CD4-positive, alpha-beta T cell treated with Interleukin-6 for 4 hours (primary cell): ENCODE results near the gene CEP68.
A peak's percentile ranks its signal among the peaks of the same experiment; 100 is the strongest.

Source experiments
- DNase-seq: peaks from one replicate; pipeline ENCODE4 v3.0.0-alpha.2; 2020; ENCODE audit warnings: mixed read lengths

Gene CEP68

DNA sequence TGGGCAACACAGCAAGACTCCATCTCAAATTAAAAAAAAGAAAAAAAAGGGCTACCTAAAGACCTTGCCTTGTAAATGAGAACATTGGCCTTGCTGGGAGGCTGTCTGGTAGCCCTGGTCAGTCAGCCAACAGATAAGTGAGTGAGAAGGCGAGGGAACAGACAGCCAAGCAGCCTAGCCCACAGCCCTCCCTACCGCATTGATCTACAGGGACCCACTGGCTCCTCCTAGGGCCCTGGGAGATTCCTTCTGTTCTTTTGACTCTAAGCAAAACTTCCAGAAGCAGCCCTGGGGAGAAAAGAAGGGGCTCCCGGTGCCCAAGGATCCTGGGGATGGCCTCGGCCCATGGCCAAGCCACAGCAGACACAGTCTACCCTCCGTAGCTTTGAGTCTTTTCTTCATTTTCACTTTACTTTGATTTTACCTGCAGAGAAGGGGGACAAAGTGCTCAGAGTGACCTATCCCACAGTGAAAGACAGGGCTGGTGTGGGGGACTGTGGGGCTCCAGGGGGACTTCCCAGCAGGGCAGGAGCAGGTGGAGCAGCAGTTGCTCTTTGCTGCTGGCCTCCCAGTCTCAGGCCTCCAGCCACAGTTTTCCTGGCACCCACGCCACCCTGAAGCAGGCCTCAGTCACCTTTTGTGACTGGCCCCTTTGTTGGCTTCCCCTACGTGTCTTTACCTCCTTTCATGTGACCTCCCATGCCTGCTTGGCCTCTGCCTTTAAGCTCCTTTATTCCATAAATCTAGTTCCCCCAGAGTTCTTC, 5.1 kb downstream of the CEP68 start:
- DNase-seq, result no peak

DNA sequence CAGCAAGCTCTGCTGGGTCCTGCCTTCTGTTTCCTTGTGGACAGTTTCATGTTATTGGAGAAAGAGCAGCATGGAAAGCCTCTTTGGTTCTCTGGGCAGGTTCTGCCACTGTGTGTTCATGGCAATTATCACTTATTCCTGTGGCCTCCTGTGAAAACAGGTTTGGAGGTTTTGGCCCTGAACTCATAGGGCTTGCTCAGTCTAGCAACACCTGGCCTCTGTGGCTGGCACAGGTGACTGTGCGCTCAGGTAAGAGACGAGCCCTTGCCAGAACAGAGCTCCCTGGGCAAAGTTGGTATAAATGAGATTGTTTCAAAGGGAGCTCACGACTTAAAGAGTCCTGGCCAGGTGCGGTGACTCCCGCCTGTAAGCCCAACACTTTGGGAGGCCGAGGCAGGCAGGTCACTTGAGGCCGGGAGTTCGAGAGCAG, 5.7 kb downstream of the CEP68 start:
- no peak for DNase-seq

DNA sequence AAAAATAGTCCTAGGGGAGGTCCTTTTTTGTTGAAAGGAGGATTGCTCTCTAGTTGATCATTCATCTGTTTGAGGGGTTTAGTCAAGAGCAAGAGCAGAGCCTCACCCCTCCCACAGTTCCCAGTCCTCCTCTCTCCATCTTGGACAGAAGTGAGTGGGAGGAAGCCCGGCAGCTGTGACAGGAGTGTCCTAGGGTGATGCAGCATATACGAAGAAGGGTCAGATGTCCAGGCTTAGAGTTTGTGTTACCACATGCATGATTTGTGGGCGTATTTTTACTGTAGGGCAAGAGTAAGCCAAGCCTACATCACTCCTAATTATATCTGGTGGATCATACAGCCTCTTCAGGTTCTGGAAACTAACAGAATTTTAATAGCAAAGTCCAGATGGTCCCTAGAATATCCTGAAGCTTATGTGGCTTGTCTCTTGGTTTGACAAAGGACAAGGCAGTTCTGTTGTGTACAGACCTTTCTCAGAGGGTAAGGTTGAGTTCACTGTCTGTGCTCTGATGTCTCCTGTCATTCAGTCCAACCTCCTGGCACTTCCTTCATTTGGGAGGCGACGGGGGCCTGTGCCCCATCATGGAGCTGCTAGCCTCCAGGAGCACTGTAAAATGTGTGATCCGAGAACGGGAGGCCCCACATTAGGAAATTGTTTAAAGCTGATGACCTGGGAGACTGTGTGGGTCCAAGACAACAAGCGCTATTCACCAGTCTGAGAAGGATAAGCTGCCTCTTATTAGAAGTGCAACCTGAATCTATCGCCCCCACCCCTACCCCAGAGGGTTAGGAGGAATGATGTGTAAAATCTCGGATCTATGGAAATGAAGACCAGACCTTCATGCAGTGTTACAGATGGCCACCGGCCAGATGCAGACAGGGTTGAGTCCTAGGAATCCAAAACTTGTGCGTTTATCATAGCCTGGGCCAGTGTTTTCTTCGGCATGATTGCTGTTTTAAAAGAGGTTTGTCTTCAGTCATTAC, 6.9 kb downstream of the CEP68 start:
- DNase-seq, result no peak

GRCh38 chr2:65064728-65065552, 8.7 kb downstream of the CEP68 start:
- peak; percentile 52 for DNase-seq

DNA sequence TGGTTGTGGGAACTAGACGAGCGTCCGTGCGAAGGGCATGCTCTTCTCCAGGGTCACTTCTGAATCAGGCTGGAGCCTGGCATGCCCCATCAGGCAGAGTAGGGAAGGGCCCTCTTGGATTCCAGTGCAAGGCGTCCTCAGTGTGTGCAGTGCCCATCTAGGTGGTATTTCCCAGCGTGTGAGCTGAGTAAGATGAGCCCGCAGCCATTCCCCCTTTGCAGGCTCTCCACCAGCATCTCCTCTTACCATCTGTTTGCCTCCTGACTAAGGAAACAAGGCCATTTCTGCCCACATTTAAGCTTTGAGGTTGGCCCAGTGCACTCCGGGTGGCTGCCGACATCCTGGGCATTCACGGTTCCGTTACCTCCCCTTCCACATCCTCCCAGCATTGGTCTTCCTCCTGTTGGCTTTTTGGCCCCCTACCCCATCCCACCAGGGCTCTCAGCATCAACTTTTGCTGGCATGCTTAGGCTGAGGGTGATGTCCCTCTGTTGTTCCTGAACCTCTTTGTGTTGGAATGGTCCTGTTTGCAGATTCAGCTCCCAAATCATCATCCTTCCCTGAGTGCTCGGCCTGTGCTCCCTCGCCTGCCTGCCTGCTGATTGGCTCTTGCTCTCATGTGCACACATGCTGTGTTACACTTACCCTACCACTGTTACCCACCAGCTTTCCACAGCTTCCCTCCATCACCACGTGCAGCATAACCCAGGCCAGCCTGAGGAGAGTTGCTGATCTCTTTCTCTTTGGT, 11.8 kb downstream of the CEP68 start:
- peak; percentile 32 for DNase-seq

- no peak for DNase-seq
These were observed 13.2 kb downstream of the CEP68 start for GRCh38 chr2:65069439-65069824.

GRCh38 chr2:65070172-65070830, 14.1 kb downstream of the CEP68 start:
- DNase-seq, result no peak

DNA sequence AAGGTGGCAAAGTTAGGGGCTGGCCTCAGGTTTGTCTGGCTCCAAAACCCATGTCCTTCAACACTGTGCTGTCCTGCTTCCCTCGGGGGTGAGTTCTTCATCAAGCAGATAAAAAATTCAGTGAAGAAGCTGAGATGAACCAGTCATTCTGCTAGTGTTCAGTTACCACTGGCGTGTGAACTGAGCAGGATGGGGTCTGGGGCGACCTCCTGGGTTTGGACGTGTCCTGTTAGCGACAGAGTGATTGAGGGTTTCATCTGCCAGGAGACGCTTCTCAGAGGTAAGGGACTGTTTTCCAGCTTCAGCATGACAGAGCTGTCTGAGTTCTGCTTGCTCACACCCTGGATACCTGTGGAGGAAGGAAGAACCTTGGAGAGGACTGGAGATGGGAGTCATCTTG, 14.6 kb downstream of the CEP68 start:
- DNase-seq, result no peak

GRCh38 chr2:65071499-65072180, 15.4 kb downstream of the CEP68 start:
- no peak for DNase-seq

GRCh38 chr2:65072181-65072970, 16.2 kb downstream of the CEP68 start:
- no peak for DNase-seq

DNA sequence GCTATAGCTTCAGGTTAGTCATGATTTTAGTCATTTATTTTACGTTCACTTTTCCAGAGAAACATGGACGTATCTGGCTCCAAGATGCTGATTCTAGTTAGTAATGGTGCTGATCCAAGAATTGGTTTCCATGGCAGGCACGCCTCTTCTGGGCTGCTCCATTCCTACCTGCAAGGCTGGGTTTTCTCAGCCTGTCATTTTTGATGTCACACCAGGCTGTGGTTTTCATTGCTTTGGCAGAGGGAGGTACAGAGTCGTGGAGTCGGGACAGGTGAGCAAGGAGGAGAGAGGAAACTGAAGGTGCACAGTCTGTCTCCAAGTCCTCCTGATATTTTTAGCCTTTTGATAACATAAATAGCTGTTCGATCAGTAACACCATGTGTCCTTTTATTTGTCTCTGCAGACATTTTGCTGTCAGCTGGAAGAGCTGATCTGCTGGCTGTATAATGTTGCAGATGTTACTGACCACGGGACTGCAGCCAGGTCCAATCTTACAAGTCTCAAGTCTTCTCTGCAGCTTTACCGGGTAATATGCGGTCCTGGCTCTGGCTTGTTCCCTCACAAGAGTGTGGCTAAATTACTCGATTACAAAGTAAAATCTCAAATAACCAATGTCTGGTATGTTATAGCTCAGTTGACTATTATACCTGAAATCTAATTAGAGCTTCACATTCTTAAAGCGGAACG, 17.8 kb downstream of the CEP68 start:
- no peak for DNase-seq

- no peak for DNase-seq
These were observed 19.0 kb downstream of the CEP68 start for GRCh38 chr2:65075176-65075575.

DNA sequence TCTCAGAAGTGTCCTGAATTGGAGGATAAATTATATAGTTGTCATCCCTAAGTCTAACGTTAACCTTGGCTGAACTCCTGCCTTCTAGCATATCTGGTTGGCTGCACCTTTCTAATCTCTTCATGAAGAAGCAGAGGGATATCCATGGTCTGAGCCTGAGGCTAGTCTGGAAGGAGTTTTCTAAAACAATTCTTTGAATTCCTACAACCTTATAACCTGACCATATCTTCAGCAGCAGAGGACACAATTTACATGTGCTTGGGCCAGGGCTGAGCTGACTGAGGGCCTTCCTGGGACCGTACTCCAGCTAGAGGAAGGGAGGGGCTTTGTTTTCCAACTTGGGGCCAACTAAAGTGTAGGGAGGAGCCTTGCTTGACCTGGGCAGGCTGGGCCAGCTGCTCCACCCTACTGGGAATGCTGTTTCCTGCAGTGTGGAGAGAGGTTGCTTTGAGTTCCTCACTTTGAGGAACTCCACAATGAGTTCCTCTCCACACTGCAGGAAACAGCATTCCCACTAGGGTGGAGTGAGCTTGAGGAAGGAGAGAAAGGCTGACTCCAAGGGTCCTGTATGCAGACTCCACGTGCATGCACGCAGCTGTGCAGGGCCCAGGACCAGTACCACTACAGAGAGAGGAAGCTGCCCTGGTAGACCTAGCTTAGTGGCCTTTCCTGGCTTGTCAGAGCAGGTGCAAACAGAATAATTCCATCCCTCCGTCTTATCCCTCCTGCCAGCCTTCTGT, 19.6 kb downstream of the CEP68 start:
- DNase-seq, result no peak

DNA sequence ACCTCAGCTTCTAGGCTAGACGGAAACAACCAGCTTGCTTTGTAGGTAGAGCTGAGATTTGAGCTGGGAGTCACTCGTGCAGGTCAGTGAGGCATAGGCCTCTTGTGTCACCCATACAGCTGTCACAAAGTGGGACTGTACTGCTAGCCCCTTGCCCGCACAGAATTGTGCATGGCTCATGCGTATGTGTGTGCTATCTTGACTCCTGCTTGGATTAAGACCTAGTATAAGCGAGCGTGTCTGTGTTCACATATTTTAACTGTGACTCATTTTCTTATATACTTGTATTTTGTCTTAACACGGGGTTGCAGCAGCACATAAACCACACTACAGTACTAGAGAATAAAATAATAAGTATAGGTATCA, 20.1 kb downstream of the CEP68 start:
- DNase-seq, result no peak

- no peak for DNase-seq
These were observed 21.7 kb downstream of the CEP68 start for GRCh38 chr2:65077898-65078297.

DNA sequence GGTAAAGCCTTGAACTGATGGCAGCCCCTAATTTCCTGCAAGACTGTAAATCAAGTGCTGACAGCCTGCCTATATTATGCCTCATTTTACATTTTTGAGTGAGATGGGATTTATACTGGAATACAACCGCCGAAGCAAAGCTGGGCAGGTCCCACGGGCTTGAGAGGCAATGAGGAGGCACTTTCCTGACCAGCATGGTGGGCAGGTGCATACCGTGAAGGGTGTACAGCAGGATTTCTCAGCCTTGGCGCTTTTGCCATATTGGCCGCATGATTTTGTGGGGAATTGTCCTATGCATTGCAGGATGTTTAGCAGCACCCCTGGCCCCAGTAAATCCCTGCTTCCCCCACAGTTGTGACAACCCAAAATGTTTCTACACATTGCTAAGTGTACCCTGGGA, 22.8 kb downstream of the CEP68 start:
- DNase-seq, result no peak

GRCh38 chr2:65081232-65081685, 25.0 kb downstream of the CEP68 start:
- DNase-seq, result no peak

GRCh38 chr2:65085148-65085547, 28.9 kb downstream of the CEP68 start:
- DNase-seq, result no peak

GRCh38 chr2:65092791-65093190, 36.6 kb downstream of the CEP68 start:
- DNase-seq, result no peak
